Measurements from ENCODE around the gene TXNL4A.

GRCh38 chr18:79985172-79985571 is 3.2 kb downstream of the TXNL4A start:
- TF ChIP-seq GABPA (IDR thresholded peaks at IDR 0.05; ENCODE audit: low read depth) (no peak), POLR2AphosphoS5 (IDR thresholded peaks at IDR 0.05; ENCODE audit: low read depth) (no peak), REST (IDR thresholded peaks at IDR 0.05; ENCODE audit: insufficient replicate concordance, low read depth) (no peak)
- TF ChIP-seq, protein P1, sequence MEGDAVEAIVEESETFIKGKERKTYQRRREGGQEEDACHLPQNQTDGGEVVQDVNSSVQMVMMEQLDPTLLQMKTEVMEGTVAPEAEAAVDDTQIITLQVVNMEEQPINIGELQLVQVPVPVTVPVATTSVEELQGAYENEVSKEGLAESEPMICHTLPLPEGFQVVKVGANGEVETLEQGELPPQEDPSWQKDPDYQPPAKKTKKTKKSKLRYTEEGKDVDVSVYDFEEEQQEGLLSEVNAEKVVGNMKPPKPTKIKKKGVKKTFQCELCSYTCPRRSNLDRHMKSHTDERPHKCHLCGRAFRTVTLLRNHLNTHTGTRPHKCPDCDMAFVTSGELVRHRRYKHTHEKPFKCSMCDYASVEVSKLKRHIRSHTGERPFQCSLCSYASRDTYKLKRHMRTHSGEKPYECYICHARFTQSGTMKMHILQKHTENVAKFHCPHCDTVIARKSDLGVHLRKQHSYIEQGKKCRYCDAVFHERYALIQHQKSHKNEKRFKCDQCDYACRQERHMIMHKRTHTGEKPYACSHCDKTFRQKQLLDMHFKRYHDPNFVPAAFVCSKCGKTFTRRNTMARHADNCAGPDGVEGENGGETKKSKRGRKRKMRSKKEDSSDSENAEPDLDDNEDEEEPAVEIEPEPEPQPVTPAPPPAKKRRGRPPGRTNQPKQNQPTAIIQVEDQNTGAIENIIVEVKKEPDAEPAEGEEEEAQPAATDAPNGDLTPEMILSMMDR (IDR thresholded peaks at IDR 0.05; ENCODE audit: insufficient read depth, low read length): no peak

Measured in HL-60 (cell line).